Loucy (cell line): ENCODE measurements around the gene ZNF536.
"Not testable (repeated sequence)": the region's sequence is repeated elsewhere in the genome, so short reads cannot be mapped to it uniquely, and the experiment has no call there.

Experiments
- H2AFZ ChIP-seq: fragments of 200-600 bp; sonication (generic); 2 replicates; pipeline ENCODE4 v1.6.0; 2016; ENCODE audit warnings: antibody characterized with exemption, mild to moderate bottlenecking, low read length, moderate library complexity
- H3F3A ChIP-seq: fragments of 200-600 bp; 2 replicates; pipeline ENCODE4 v1.6.0; 2016; ENCODE audit warnings: antibody characterized with exemption, low read depth, mild to moderate bottlenecking
- H3K27me3 ChIP-seq: fragments of 200-600 bp; sonication (generic); 2 replicates; pipeline ENCODE4 v1.6.1; 2014; ENCODE audit warnings: low read length, mild to moderate bottlenecking; ENCODE audit not compliant: insufficient read depth, poor library complexity, severe bottlenecking
- H3K36me3 ChIP-seq: fragments of 200-600 bp; sonication (generic); 2 replicates; pipeline ENCODE4 v1.6.1; 2016; ENCODE audit warnings: low read length; ENCODE audit not compliant: insufficient read depth
- H3K4me1 ChIP-seq: fragments of 200-600 bp; sonication (generic); 2 replicates; pipeline ENCODE4 v1.5.1; 2014; ENCODE audit warnings: low read length, mild to moderate bottlenecking; ENCODE audit not compliant: insufficient read depth, poor library complexity, severe bottlenecking
- H3K4me2 ChIP-seq: fragments of 200-600 bp; sonication (generic); 2 replicates; pipeline ENCODE4 v1.6.0; 2014; ENCODE audit warnings: antibody characterized with exemption, low read length, low read depth, mild to moderate bottlenecking; ENCODE audit not compliant: poor library complexity, severe bottlenecking
- H3K4me3 ChIP-seq: fragments of 200-600 bp; sonication (generic); 2 replicates; pipeline ENCODE4 v1.5.1; 2014; ENCODE audit warnings: low read length, mild to moderate bottlenecking, mixed read lengths; ENCODE audit not compliant: poor library complexity, severe bottlenecking
- H3K79me2 ChIP-seq: fragments of 200-600 bp; sonication (generic); 2 replicates; pipeline ENCODE4 v1.6.1; 2014; ENCODE audit warnings: low read length; ENCODE audit not compliant: insufficient read depth
- H3K9ac ChIP-seq: fragments of 200-600 bp; sonication (generic); 2 replicates; pipeline ENCODE4 v1.6.0; 2014; ENCODE audit warnings: mild to moderate bottlenecking, low read depth, low read length, moderate library complexity; ENCODE audit not compliant: poor library complexity, severe bottlenecking
- H3K9me2 ChIP-seq: fragments of 200-600 bp; sonication (generic); replicated peaks from 2 replicates; pipeline ENCODE4 v1.6.1; 2016; ENCODE audit warnings: low read depth, low read length, mixed read lengths
- H3K9me3 ChIP-seq: fragments of 200-600 bp; sonication (generic); 2 replicates; pipeline ENCODE4 v1.6.1; 2014; ENCODE audit warnings: mild to moderate bottlenecking, antibody characterized with exemption, low read length, low read depth; ENCODE audit not compliant: insufficient read depth
- H4K20me1 ChIP-seq: fragments of 200-600 bp; sonication (generic); 2 replicates; pipeline ENCODE4 v1.6.0; 2014; ENCODE audit warnings: antibody characterized with exemption, low read length, mild to moderate bottlenecking; ENCODE audit not compliant: insufficient read depth, poor library complexity, severe bottlenecking
- EZH2phosphoT487 ChIP-seq: fragments of 200-600 bp; IDR thresholded peaks from 2 replicates; pipeline ENCODE4 v1.6.1; 2018; ENCODE audit warnings: antibody characterized with exemption, mild to moderate bottlenecking, moderate library complexity, borderline replicate concordance
- TF ChIP-seq, protein P1 (sequence below): fragments of 200-600 bp; sonication (generic); conservative IDR thresholded peaks from 2 replicates; pipeline ENCODE4 v1.5.1; 2014; ENCODE audit warnings: mild to moderate bottlenecking, antibody characterized with exemption, low read length

ZNF536 gene

DNA sequence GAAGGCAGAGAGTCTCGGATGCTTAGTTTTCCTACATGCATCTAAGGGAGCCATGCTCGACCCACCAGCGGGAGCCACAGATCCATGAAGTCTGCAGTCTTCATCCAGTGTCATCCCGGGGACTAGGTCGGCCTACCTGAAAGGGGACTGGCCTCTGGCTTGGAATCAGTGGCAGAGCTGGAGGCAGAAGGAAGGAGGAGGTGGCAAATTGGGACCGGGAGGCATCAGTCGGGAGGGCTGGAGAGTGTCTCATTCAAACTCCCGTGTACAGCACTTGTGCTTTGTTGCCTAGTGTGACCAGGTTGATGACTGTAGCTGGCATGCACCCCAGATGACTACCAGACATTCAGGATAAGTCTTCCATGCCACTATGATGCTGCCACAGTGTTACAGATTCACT, 26.5 kb upstream of the ZNF536 start:
- H3K9ac ChIP-seq, result no peak overlapping the region
- H3K36me3 ChIP-seq, result no peaks in the 10 kb centered on the region
- H3K9me3 ChIP-seq, result no peaks in the 10 kb centered on the region
- TF ChIP-seq EZH2phosphoT487, result no peak
- TF ChIP-seq, protein P1, sequence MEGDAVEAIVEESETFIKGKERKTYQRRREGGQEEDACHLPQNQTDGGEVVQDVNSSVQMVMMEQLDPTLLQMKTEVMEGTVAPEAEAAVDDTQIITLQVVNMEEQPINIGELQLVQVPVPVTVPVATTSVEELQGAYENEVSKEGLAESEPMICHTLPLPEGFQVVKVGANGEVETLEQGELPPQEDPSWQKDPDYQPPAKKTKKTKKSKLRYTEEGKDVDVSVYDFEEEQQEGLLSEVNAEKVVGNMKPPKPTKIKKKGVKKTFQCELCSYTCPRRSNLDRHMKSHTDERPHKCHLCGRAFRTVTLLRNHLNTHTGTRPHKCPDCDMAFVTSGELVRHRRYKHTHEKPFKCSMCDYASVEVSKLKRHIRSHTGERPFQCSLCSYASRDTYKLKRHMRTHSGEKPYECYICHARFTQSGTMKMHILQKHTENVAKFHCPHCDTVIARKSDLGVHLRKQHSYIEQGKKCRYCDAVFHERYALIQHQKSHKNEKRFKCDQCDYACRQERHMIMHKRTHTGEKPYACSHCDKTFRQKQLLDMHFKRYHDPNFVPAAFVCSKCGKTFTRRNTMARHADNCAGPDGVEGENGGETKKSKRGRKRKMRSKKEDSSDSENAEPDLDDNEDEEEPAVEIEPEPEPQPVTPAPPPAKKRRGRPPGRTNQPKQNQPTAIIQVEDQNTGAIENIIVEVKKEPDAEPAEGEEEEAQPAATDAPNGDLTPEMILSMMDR, result no peak
- H3K4me3 ChIP-seq, result no peak overlapping the region
- H3K79me2 ChIP-seq, result no peaks in the 10 kb centered on the region
- H3K4me2 ChIP-seq, result no peak overlapping the region
- H3K27me3 ChIP-seq, result no peaks in the 10 kb centered on the region
- H3F3A ChIP-seq, result no peaks in the 10 kb centered on the region
- no peaks in the 10 kb centered on the region for H4K20me1 ChIP-seq
- no peaks in the 10 kb centered on the region for H3K4me1 ChIP-seq
- H3K9me2 ChIP-seq, result no peaks in the 10 kb centered on the region
- H2AFZ ChIP-seq, result no peak overlapping the region

GRCh38 chr19:30346468-30346867, 25.7 kb upstream of the ZNF536 start:
- not testable (repeated sequence) for H3K4me2 ChIP-seq, H3K4me3 ChIP-seq, H3K36me3 ChIP-seq, H3K9me2 ChIP-seq, H3K9me3 ChIP-seq, H4K20me1 ChIP-seq, H3F3A ChIP-seq, H2AFZ ChIP-seq, H3K9ac ChIP-seq, H3K27me3 ChIP-seq, H3K4me1 ChIP-seq, H3K79me2 ChIP-seq

- H3K9me3 ChIP-seq, result no peaks in the 10 kb centered on the region
- no peaks in the 10 kb centered on the region for H4K20me1 ChIP-seq
Measured at GRCh38 chr19:30349131-30349730, 23.0 kb upstream of the ZNF536 start.

More at GRCh38 chr19:30349131-30349730, 23.0 kb upstream of the ZNF536 start:
- no peaks in the 10 kb centered on the region for H3K9me2 ChIP-seq
- H3K27me3 ChIP-seq, result no peaks in the 10 kb centered on the region
- H3K4me3 ChIP-seq, result no peak overlapping the region
- no peaks in the 10 kb centered on the region for H3F3A ChIP-seq
- H2AFZ ChIP-seq, result no peak overlapping the region
- no peaks in the 10 kb centered on the region for H3K79me2 ChIP-seq
- H3K9ac ChIP-seq, result no peak overlapping the region
- TF ChIP-seq, protein P1, result no peak
- TF ChIP-seq EZH2phosphoT487, result no peak
- H3K36me3 ChIP-seq, result no peaks in the 10 kb centered on the region
- peaks cover 8% of the 10 kb centered on the region for H3K4me1 ChIP-seq
- no peak overlapping the region for H3K4me2 ChIP-seq
